ENCODE measurements around the gene NOL3. TPM values are rescaled to one million over a fixed set of nuclear protein-coding genes. Genes with fewer than 3 reads are reported as not detected.
A peak's percentile ranks its signal among the peaks of the same experiment; 100 is the strongest.

Gene NOL3
- polyA plus RNA-seq, 3 donors, result 2.7 to 17.0 (median 3.8) TPM

DNA sequence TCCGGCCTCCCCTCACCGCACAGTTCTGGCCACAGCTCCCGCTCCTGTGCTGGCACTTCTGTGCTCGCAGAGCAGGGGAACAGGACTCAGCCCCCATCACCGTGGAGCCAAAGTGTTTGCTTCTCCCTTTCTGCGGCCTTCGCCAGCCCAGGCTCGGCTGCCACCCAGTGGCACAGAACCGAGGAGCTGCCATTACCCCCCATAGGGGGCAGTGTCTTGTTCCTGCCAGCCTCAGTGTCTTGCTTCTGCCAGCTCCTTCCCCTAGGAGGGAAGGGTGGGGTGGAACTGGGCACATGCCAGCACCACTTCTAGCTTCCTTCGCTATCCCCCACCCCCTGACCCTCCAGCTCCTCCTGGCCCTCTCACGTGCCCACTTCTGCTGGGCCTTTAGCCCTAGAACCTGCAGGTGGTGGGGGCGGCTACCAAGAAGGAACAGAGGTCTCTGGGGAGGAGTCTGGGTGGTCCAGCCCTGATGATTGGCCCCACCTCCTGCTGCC lies 27.9 kb downstream of the NOL3 start:
- H3K4me1 Mint-ChIP-seq, result peaks cover 24% of the 10 kb centered on the region
- Histone ChIP-seq H2AFZ (ENCODE audit: insufficient read depth, low read depth, low read length, poor library complexity, severe bottlenecking) (no peak overlapping the region), H3K27ac (ENCODE audit: low read depth in 1 of 2, low read length in 2 of 2) (peak overlapping the region in 1 of 2 donors; percentile 26), H3K9me3 (replicated peaks in 1 of 2; ENCODE audit: control insufficient read depth in 1 of 2, insufficient read depth in 1 of 2, low read length in 2 of 2) (no peaks in the 10 kb centered on the region), H3K36me3 (replicated peaks in 1 of 2; ENCODE audit: control insufficient read depth in 1 of 2, insufficient read depth in 2 of 2, low read length in 2 of 2) (peaks cover 71 to 86% of the 10 kb centered on the region in 2 donors), H4K20me1 (ENCODE audit: insufficient read depth, low read length) (peaks cover 64% of the 10 kb centered on the region), H3K9ac (ENCODE audit: insufficient read depth, low read length, poor library complexity, severe bottlenecking) (no peak overlapping the region), H3K4me3 (replicated peaks in 1 of 3; ENCODE audit: low read depth in 2 of 3, low read length in 3 of 3) (no peak overlapping the region), H3K27me3 (ENCODE audit: control insufficient read depth in 2 of 2, insufficient read depth in 2 of 2, low read length in 2 of 2) (no peaks in the 10 kb centered on the region), H3K4me1 (ENCODE audit: control insufficient read depth in 1 of 2, insufficient read depth in 2 of 2, low read length in 2 of 2) (peaks cover 4% of the 10 kb centered on the region in 2 donors), H3K4me2 (replicated peaks; ENCODE audit: extremely low read depth, low read length, poor library complexity, severe bottlenecking) (no peak overlapping the region), H3K79me2 (ENCODE audit: insufficient read depth, low read length) (peaks cover 17% of the 10 kb centered on the region)
- TF ChIP-seq, protein P1, sequence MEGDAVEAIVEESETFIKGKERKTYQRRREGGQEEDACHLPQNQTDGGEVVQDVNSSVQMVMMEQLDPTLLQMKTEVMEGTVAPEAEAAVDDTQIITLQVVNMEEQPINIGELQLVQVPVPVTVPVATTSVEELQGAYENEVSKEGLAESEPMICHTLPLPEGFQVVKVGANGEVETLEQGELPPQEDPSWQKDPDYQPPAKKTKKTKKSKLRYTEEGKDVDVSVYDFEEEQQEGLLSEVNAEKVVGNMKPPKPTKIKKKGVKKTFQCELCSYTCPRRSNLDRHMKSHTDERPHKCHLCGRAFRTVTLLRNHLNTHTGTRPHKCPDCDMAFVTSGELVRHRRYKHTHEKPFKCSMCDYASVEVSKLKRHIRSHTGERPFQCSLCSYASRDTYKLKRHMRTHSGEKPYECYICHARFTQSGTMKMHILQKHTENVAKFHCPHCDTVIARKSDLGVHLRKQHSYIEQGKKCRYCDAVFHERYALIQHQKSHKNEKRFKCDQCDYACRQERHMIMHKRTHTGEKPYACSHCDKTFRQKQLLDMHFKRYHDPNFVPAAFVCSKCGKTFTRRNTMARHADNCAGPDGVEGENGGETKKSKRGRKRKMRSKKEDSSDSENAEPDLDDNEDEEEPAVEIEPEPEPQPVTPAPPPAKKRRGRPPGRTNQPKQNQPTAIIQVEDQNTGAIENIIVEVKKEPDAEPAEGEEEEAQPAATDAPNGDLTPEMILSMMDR (IDR thresholded peaks at IDR 0.05), result peak; percentile 69
- DNase-seq, result peak; percentile 36 to 42 (median 41)
- no peak overlapping the region for H3K4me3 Mint-ChIP-seq
- H3K27ac Mint-ChIP-seq, result peak overlapping the region in 3 of 7 donors; percentile 42 to 81 (median 79)
- intact Hi-C loops (cut with micrococcal nuclease), result no loop called here
- peaks cover 0 to 2% (median 1%) of the 10 kb centered on the region in 3 donors for H3K27me3 Mint-ChIP-seq (ENCODE audit: low read depth in 3 of 3)
- H3K36me3 Mint-ChIP-seq, result peaks cover 71 to 87% of the 10 kb centered on the region in 2 donors
- WGBS (ENCODE audit: insufficient coverage), result 66% methylated on average over 5 of the region's 12 CpGs
- H3K9me3 Mint-ChIP-seq, result no peaks in the 10 kb centered on the region

DNA sequence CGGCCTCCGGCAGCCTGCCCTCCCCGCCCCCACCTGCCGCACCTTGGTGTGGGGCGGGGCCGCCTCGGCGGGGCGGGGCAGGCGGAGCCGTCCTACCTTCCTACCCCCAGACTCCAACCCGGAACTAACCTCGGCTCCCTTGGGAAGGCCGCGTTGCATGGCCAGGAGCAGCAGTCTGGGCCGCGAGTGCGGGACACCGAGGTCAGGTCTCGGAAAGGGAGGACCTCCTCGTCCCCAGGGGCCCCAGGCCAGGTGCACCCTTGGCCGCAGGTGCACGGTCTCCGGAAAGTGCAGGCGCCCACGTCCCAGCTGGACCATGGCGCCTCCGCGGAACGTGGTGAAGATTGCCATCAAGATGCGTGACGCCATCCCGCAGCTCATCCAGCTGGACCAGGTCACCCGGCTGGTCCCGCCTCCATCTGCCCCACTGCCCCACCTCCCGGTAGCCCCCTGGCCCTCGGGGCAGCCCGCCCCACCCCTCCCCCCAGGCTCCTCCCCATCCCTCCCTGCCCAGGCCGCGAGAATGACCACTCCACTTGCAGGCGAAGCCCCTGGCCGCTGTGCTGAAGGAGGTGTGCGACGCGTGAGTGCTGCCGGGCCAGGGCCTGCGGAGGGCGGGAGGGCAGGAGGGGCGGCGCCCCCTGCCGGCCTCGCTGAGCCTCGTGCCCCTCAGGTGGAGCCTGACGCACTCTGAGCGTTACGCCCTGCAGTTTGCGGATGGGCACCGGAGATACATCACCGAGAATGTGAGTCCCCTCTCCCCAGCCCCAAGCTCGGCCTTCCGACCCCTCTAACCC lies 28.9 kb downstream of the NOL3 start, which contains the start of gene ELMO3:
Gene ELMO3 (plus strand): TSS at position 121 of the 797 bp plus-strand sequence. CDS start 196 bp downstream, at position 317.
- Histone ChIP-seq H3K36me3 (replicated peaks in 1 of 2; ENCODE audit: control insufficient read depth in 1 of 2, insufficient read depth in 2 of 2, low read length in 2 of 2) (peaks cover 78 to 91% of the 10 kb centered on the region in 2 donors), H3K79me2 (ENCODE audit: insufficient read depth, low read length) (peaks cover 8% of the 10 kb centered on the region), H3K27ac (ENCODE audit: low read depth in 1 of 2, low read length in 2 of 2) (peak within 1 kb of the TSS in 1 of 2 donors; percentile 26), H3K4me2 (replicated peaks; ENCODE audit: extremely low read depth, low read length, poor library complexity, severe bottlenecking) (no peak within 1 kb of the TSS), H3K4me3 (replicated peaks in 1 of 3; ENCODE audit: low read depth in 2 of 3, low read length in 3 of 3) (no peak within 1 kb of the TSS), H2AFZ (ENCODE audit: insufficient read depth, low read depth, low read length, poor library complexity, severe bottlenecking) (no peak within 1 kb of the TSS), H3K9ac (ENCODE audit: insufficient read depth, low read length, poor library complexity, severe bottlenecking) (no peak within 1 kb of the TSS), H3K27me3 (ENCODE audit: control insufficient read depth in 2 of 2, insufficient read depth in 2 of 2, low read length in 2 of 2) (no peaks in the 10 kb centered on the region), H4K20me1 (ENCODE audit: insufficient read depth, low read length) (peaks cover 57% of the 10 kb centered on the region), H3K4me1 (ENCODE audit: control insufficient read depth in 1 of 2, insufficient read depth in 2 of 2, low read length in 2 of 2) (no peaks in the 10 kb centered on the region), H3K9me3 (replicated peaks in 1 of 2; ENCODE audit: control insufficient read depth in 1 of 2, insufficient read depth in 1 of 2, low read length in 2 of 2) (no peaks in the 10 kb centered on the region)
- H3K9me3 Mint-ChIP-seq, result no peaks in the 10 kb centered on the region
- DNase-seq, result no peak
- peaks cover 71 to 88% of the 10 kb centered on the region in 2 donors for H3K36me3 Mint-ChIP-seq
- peak within 1 kb of the TSS in 3 of 7 donors; percentile 46 to 81 (median 79) for H3K27ac Mint-ChIP-seq
- H3K4me3 Mint-ChIP-seq, result peak within 1 kb of the TSS; percentile 3 to 58
- intact Hi-C loops (cut with micrococcal nuclease), result no loop called here
- peaks cover 0 to 2% (median 1%) of the 10 kb centered on the region in 3 donors for H3K27me3 Mint-ChIP-seq (ENCODE audit: low read depth in 3 of 3)
- H3K4me1 Mint-ChIP-seq, result peaks cover 15% of the 10 kb centered on the region
- TF ChIP-seq, protein P1 (IDR thresholded peaks at IDR 0.05), result peak; percentile 23
- WGBS (ENCODE audit: insufficient coverage), result 88% methylated on average over 44 of the region's 61 CpGs

All from CD14-positive monocyte (primary cell).